ENCODE results near the gene CENPVL2.
"Not testable (repeated sequence)": the region's sequence is repeated elsewhere in the genome, so short reads cannot be mapped to it uniquely, and the experiment has no call there.

The CENPVL2 gene

DNA sequence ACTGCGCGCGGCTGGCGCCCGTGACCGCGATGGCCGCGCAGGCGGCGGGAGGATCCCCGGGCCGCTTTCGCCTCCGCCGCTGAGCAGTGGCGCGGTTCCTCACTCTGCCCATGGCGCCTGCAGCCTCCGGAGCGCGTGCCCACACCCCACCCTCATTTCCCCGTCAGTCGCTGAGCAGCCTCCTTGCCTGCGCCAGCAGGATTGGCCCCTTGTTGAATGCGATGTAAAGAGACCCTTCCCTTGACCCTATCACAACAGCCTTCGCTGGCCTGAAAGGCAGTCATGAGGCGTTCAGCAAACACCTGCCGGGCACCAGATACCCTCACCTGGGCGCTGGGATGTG is at the start of gene CENPVL2:
TSS of gene CENPVL2 (minus strand) at position 112 of the 343 bp plus-strand sequence. CDS start at position 112, 0 bp downstream.
- not testable (repeated sequence) for TF ChIP-seq GATA2, GATA3 (IDR thresholded peaks at IDR 0.05; ENCODE audit: low read depth, low read length)

DNA sequence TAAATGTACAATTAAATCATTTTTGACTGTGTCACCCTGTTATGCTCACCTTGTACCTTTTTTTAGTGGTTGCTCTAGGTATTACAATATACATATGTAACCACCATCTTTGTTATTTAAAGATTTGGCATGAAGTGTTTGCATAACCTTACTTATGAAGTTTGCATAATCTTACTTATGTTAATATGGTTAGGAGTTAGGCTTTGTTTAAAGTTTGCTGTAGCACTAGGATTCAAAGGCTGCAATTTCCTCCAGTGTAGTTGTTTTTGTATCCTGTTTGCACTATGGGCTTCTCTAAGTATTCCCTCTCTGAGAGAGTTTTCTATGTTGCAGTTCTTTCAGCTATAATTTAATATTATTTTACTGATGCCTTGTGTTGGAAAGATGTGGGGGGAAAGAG is 45.6 kb upstream of the CENPVL2 start:
- TF ChIP-seq GATA3 (IDR thresholded peaks at IDR 0.05; ENCODE audit: low read depth, low read length) (no peak), GATA2 (IDR thresholded peaks at IDR 0.05; ENCODE audit: low read depth, low read length) (no peak)

DNA sequence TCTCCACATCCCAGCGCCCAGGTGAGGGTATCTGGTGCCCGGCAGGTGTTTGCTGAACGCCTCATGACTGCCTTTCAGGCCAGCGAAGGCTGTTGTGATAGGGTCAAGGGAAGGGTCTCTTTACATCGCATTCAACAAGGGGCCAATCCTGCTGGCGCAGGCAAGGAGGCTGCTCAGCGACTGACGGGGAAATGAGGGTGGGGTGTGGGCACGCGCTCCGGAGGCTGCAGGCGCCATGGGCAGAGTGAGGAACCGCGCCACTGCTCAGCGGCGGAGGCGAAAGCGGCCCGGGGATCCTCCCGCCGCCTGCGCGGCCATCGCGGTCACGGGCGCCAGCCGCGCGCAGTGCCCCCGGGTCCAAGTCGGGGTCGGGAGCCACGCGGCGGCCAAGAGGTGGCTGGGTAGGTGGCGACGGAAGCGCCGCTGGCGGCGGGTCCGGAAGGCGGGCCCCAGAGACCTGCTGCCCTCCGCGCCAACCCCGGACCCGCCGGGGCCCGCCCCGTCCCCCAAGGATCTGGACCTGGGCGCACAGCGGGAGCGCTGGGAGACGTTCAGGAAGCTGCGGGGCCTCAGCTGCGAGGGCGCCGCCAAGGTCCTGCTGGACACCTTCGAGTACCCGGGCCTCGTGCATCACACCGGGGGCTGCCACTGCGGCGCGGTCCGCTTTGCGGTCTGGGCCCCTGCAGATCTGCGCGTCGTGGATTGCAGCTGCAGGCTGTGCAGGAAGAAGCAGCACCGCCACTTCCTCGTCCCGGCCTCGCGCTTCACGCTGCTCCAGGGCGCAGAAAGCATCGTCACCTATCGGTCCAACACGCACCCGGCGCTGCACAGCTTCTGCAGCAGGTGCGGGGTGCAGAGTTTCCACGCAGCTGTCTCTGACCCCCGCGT is 27.9 kb upstream of the CENPVL2 start, which contains the start of gene CENPVL1:
TSS of gene CENPVL1 (plus strand) at position 236 of the 888 bp plus-strand sequence. CDS start at position 236, 0 bp downstream.
- TF ChIP-seq GATA2, GATA3 (IDR thresholded peaks at IDR 0.05; ENCODE audit: low read depth, low read length): not testable (repeated sequence)

DNA sequence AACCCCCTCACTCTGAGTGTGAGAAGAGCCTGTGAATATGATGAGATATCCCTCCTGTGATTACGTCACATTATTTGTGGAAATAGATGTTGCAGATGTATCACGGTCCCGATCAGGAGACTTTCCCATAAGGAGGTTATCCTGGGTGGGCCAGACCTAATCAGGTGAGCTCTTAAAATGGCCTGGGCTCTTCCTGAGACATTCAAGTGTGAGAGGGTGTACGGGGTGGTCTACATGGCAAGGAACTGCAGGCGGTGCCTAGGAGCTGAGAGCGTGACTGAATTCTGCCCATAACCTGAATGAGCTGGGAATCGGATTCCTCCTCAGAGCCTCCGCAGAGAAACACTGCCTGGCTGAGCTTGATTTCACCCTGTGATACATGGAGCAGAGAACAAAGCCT is 14.8 kb upstream of the CENPVL2 start:
- no peak for TF ChIP-seq GATA3 (IDR thresholded peaks at IDR 0.05; ENCODE audit: low read depth, low read length)
- TF ChIP-seq GATA2 (IDR thresholded peaks at IDR 0.05; ENCODE audit: low read depth, low read length), result no peak

DNA sequence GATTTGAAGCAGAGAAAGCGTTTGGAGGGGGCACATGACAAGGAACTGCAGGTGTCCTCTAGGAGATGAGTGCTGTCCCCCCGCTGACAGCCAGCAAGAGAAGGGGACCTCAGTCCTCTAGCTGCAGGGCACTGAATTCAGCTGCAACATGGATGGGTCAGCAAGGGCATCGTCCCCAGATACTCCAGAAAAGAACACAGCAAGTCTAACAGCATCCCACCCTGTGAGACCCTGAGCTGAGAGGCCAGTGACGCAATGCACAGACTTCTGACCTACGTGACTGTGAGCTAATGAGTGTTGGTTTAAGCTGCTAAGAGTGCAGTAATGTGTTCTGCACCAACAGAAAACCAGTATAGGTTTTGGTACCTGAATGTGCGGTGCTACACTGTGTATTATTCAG is 11.6 kb upstream of the CENPVL2 start:
- TF ChIP-seq GATA3 (IDR thresholded peaks at IDR 0.05; ENCODE audit: low read depth, low read length) (no peak), GATA2 (IDR thresholded peaks at IDR 0.05; ENCODE audit: low read depth, low read length) (no peak)

- no peak for TF ChIP-seq GATA3 (IDR thresholded peaks at IDR 0.05; ENCODE audit: low read depth, low read length)
Measured at GRCh38 chrX:51665981-51666380, 16.6 kb downstream of the CENPVL2 start.

GRCh38 chrX:51643377-51643776 is 39.3 kb downstream of the CENPVL2 start:
- TF ChIP-seq GATA2 (IDR thresholded peaks at IDR 0.05; ENCODE audit: low read depth, low read length) (no peak), GATA3 (IDR thresholded peaks at IDR 0.05; ENCODE audit: low read depth, low read length) (no peak)

DNA sequence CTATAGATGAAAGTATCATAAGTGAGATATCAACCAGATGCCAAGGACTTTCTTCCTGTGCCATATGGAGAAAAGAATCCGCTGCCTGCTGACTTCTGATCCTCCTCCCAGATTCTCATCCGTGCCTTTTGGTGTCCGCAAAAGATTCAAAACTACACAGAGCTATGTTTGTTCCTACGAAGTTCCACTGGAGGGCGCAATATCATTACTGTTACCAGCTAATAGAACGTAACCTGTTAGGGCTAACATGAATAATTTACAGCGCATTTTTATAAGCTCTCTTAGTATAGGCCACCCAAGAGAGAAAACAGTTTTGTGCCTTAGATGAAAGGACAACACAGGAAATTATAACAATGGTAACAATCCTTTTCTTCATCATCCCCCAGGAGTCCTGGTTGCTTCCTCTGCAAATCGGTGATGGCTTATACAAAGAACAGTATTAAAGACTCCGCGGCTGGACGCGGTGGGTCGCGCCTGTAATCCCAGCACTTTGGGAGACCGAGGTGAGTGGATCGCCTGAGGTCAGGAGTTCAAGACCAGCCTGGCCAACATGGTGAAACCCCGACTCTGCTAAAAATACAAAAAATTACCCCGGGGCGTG is 41.1 kb downstream of the CENPVL2 start:
- TF ChIP-seq GATA3 (IDR thresholded peaks at IDR 0.05; ENCODE audit: low read depth, low read length) (no peak), GATA2 (IDR thresholded peaks at IDR 0.05; ENCODE audit: low read depth, low read length) (no peak)
